ENCODE results near the gene SMIM20.
"Not testable (repeated sequence)": the region's sequence is repeated elsewhere in the genome, so short reads cannot be mapped to it uniquely, and the experiment has no call there.

SMIM20 gene
- long read RNA-seq, donor 1, transcript SMIM20-201 (3 exons, 935 nt): major isoform, 43 of 44 reads
- long read RNA-seq, donor 1, partial matches to known transcripts: 0 of 44 reads
- long read RNA-seq, donor 1, other reads (novel, unspliced or antisense): 0 of 44 reads
- long read RNA-seq, donor 2, transcript SMIM20-201 (3 exons, 935 nt): major isoform, 41 of 42 reads
- long read RNA-seq, donor 2, partial matches to known transcripts: 0 of 42 reads
- long read RNA-seq, donor 2, other reads (novel, unspliced or antisense): 0 of 42 reads
- long read RNA-seq, donor 3, transcript SMIM20-201 (3 exons, 935 nt): major isoform, 24 of 24 reads
- long read RNA-seq, donor 3, partial matches to known transcripts: 0 of 24 reads
- long read RNA-seq, donor 3, other reads (novel, unspliced or antisense): 0 of 24 reads
- long read RNA-seq, donor 4, transcript SMIM20-201 (3 exons, 935 nt): major isoform, 28 of 29 reads
- long read RNA-seq, donor 4, partial matches to known transcripts: 0 of 29 reads
- long read RNA-seq, donor 4, other reads (novel, unspliced or antisense): 0 of 29 reads
- long read RNA-seq, donor 5, transcript SMIM20-201 (3 exons, 935 nt): major isoform, 29 of 30 reads
- long read RNA-seq, donor 5, partial matches to known transcripts: 0 of 30 reads
- long read RNA-seq, donor 5, other reads (novel, unspliced or antisense): 0 of 30 reads
- long read RNA-seq, donor 6, transcript SMIM20-201 (3 exons, 935 nt): major isoform, 29 of 50 reads
- long read RNA-seq, donor 6, partial matches to known transcripts: 21 of 50 reads
- long read RNA-seq, donor 6, other reads (novel, unspliced or antisense): 0 of 50 reads
- long read RNA-seq, donor 7, transcript SMIM20-201 (3 exons, 935 nt): major isoform, 48 of 67 reads
- long read RNA-seq, donor 7, partial matches to known transcripts: 18 of 67 reads
- long read RNA-seq, donor 7, other reads (novel, unspliced or antisense): 0 of 67 reads
- long read RNA-seq, donor 8, transcript SMIM20-201 (3 exons, 935 nt): major isoform, 30 of 41 reads
- long read RNA-seq, donor 8, partial matches to known transcripts: 10 of 41 reads
- long read RNA-seq, donor 8, other reads (novel, unspliced or antisense): 0 of 41 reads

DNA sequence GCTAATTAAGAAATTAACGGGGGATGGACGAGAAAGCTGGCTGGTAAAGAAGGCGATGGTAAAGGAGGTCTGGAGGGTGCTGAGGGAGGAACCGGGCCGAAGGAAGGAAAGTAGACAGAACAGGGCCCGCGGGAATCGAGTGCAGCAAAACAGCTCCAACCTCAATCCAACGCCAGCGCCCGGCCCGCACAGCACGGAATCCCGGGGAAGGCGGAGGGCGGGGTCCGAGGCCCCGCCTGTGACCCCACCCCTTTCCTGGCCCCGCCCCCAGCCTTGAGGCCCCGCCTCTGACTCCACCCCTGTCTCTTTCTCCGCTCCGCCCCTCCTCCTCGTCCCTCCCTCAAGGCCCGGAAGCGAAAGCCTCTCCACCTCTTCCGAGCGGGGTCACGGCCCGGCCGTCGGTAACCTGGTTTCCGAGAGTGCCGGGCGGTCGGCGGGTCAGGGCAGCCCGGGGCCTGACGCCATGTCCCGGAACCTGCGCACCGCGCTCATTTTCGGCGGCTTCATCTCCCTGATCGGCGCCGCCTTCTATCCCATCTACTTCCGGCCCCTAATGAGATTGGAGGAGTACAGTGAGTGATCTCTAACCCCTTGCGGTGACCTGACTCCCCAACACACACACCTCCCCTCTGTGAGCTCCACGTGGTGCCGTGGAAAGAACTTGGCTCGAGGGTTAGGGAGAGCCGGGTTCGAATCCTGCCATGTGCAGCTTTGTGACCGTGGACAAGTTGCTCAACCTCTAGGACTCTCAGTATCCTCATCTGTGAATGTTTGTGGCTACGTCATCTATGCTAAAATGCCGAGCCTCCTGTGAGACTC, at the start of gene SMIM20:
TSS of gene SMIM20 (plus strand) at position 370 of the 819 bp plus-strand sequence. CDS start at position 464, 94 bp downstream.
- DNase-seq: peak; percentile 87

DNA sequence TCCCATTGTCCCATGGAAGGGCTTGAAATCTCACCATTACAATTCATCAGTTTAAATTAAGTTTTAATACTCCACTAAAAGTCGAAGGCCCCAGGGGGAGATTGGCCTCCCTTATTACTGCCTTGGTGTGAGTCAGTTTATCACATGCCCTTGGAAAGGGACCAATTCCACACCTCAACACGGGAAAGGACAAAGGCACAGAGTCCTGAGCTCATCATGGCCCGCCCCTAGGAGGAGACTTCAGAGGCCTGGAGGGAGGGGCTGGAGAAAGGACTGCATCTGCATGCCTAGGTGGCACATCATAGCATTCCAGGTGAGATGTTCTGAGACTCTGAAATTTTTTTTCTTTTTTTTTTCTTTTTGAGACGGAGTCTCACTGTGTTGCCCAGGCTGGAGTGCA, 48.4 kb upstream of the SMIM20 start:
- no peak for DNase-seq

DNA sequence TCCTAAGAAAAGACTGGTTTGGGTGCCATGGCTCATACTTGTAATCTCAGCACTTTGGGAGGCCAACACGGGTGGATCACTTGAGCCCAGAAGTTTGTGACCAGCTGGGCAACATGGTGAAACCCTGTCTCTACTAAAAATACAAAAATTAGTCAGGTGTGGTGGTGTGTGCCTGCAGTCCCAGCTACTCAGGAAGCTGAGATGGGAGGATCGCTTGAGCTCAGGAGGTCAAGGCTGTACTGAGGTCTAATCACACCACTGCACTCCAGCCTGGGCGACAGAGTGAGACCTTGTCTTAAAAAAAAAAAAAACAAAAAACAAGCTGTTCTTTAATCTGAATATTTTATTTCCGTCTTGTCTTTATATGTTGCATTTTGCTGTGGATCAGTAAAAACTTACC, 47.6 kb upstream of the SMIM20 start:
- DNase-seq: not testable (repeated sequence)

DNA sequence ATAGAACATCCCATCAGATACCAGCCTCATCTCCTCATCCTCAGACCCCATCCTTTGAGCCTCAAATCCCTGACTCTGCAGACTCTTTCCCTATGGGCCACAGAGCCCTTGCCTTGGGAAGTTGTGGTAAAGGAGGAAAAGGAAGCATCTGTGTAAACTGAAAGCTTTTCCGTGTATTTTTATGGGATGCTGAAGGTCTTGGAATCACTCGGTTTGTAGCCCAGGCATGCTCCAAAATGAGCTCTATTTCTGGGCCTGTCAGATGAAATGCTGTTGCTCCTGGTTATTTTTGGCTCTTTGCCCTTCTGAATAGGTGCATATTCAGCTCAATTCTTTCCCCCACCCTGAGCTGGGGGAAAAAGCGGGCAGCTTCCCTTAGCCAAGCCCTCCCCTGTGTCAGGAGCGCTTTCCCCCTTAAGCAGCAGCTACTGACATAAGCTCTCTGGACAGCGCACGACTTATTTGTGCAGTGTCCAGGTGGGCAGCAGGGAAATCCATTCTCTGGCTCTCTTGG, 46.2 kb upstream of the SMIM20 start:
- no peak for DNase-seq

DNA sequence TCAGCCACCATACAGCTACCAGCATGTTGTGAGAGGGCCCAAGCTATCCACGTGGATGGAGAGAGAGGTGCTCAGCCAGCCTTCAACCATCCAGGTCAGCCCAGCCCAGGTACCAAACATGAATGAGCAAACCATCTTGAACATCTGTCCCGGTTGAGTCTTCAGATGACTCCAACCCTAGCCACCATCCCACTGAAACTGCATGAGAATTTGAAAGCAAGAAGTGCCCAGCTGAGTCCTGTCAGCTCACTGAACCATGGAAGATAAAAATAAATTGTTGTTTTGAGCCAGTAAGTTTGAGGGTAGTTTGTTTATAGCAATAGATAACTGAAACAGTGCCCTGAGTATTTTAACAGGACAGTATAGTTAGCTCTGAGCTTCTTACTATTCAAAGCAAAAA, 43.9 kb upstream of the SMIM20 start:
- no peak for DNase-seq

DNA sequence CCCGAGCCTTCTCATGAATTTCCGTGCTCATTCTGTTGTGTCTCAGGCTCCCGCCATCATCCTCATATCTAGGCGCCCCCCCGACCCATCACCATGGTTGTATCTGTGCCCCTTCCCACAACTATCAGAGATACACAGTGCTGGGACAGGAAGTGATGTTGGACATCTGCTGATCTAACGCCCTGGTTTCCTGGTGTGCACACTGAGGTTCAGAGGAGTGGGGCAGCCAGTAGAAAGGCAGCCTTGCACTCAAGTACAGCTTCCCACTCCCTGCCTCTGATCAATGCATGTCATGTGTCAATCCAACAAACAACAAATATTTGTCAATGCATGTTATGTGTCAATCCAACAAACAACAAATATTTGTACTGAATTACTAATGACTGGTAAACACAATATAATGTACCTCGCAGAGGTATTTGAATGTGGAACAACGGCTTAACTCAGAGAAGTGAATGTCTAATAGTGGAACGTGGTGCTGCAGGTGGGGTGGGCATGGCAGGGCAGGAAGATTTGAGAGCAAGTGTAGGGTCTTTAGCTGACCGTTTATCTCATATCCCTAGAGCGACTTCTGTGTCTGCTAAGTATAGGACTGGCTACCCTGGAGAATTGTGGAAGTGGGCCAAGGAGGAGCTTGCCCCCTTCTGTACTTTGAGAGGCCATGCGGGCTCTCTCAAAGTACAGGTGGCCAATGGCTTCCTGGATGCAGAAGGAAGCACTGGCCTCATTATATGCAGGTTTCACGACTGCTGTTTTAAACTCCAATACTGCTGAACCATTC, 41.0 kb upstream of the SMIM20 start:
- no peak for DNase-seq

DNA sequence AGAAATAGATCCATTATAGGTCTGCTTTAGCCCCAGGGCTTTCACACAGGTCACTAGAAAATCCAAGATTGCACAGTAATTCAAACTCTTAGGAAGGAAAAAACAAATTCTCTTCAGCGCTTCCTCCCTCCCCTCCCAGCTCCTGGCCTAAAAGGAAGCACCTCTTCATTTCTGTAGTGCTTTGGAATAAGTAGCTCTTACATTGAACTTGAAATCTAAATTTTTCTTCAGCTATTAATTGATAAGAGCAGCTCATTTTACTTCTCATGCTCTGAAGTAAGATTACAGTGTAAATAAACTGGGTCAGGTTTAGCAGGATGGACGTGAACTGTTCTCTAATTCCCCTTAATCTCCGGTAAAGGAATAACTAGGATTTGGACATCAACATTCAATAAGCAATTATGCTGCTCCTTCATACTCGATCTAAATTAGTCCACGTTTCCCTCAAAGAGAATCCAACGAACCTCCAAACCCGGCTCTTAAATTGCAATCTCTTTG, 40.3 kb upstream of the SMIM20 start:
- no peak for DNase-seq

DNA sequence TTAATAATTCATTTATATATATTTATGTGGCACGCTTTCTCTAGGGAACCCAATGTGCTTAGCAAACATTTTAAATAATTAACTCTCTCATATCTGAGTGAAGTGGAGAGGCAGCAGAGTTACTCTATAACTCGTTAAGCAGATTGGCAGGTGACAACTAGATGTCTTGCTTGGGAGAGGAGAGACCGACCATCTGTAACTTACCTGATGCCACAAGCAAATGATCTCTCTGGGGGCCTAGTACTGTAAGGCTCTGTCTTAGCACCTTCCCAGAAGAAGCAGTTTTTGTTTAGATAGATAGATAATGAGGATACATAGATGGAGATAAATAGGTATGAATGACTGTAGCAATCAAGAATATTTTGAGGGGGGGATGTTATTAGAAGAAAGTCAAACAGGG, 39.4 kb upstream of the SMIM20 start:
- no peak for DNase-seq

DNA sequence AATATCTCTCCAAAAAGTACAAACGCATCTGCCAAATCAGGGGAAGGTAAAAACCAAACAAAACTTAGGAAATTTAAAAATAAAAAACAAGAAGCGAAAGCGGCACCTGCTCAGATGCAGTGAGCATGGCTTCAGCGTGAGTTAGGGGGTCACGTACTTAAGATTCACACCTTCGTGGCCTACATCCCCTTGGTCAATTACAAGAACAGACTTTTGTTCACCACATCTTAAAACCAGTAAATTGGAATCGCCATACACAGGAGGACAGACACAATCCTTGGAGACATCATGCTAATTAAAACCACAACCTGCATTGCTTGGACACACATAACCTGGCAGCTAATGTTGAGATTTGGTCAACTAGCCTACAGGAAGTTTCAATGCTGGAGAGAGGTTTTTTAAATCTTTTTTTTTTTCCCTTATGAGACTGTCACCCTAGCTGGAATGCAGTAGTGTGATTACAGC, 38.7 kb upstream of the SMIM20 start:
- DNase-seq: no peak

DNA sequence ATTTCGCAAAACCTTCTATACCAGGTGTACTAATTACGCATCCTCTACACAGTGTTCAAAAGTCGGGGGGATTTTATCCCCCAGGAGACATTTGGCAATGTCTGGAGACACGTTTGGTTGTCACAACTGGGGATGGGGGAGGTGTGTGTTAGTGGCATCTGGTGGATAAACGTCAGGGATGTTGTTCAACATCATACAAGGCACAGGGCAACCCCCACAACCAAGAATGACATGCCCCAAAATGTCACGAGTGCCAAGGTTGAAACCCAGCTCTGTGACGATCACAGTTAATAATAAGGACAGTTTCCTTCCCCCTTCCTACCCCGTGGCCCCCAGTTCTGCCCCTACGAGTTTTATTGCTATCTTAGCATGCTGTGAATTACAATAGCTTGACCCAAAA, 35.3 kb upstream of the SMIM20 start:
- DNase-seq: no peak

DNA sequence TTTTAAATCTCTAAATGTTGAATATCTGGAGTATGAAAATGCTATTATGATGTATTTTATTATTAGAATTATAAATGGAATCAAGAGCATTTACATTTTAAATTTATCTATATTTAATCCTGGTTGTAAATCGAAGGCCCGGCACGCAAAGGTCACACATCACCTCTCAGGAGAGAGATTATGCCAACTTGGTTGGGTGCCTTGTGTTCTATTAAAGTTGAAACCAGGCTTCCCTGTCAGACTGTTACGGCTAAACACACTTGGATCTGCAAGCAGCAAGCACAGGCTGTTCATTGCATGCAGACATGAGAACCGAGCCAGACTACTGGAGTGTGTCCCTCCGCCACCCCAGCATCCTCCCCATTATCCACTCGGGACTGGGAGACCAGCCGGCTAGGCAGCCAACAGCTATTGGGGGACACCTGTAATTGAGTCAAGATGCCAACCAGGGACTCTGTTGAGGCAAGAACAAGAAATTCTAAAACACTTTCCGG, 34.9 kb upstream of the SMIM20 start:
- no peak for DNase-seq

DNA sequence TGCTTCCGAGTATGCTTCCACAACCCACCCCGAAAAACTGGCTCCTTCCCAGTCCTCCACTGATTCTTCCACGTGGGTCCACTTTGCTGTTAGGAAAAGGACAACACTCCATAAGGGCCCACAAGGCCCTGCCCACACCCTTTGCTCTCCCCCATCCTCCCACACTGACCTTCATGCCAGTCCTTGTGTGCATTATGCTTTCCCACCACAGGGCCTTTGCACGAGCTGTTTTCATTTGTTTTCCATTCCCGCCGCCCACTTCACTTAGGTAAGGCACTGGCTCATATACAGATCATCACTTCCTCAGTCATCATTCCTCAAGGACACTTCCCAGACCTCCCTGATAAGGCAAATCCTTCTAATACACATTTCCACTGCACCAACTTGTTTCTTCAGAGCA, 34.4 kb upstream of the SMIM20 start:
- DNase-seq: no peak

DNA sequence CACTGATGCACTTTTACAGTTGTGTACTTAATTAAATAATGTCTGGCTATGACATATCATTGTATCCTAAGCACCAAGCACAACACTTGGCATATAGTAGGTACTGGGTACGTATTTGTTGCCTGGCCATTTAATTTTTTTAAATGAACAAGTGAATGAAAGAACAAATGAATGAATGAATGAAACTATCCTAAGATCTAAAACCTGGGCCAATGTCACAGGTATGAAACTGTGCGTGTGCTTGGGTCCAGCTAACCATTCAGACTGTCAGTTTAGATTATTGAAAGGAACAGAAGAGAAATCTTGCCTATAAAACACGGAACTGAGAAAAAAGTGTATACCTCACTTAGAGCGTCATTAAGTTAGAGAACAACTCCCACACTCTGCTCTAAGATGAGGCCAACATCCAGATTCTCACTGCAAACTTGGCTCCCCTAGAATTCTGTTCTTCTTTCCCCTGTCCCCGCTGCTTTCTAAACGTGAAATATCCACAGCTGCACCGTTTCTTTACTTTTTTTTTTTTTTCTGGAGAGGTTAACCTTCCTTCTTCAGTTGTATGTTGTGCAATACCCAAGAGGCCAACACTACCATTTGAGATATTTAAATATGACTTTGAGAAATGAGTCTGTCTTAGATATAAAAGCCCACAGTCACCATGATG, 33.9 kb upstream of the SMIM20 start:
- no peak for DNase-seq

DNA sequence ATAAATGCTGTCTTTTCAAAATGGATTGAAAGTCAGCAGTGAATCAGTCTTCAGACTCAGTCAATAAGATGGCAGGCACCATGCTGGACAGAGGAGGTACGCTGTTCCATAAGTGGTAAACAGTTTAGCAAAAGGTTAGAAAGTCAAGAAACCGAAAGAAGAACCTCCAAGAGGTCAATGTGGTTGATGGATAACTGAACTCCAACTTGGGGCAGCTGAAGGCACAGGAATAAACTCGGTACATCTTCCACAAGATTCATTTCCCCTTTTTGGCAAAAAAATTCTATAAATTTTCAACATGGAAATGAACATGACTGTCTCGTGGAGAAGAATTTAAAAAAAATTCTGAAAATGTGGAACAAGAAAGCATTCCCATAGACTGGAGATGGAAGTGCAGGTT, 32.8 kb upstream of the SMIM20 start:
- no peak for DNase-seq

DNA sequence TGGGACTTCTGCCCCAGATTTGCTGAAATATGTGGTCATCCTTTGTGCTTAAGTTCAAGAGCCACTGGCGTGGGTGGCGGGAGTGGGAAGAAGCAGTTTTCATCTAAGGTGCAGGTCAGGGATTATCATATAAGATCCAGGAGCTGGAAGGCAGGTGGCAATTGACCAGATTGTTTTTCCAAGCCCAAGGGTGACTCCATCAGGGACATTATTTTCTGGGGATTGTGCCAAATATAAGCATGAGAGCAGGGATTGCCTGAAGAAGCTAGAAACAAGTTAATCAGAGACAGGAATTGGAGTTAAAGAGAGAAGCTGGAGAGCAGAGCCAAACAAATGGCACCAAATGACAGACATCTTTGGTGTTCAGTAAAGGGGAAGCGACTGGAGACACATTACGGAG, 31.8 kb upstream of the SMIM20 start:
- no peak for DNase-seq

DNA sequence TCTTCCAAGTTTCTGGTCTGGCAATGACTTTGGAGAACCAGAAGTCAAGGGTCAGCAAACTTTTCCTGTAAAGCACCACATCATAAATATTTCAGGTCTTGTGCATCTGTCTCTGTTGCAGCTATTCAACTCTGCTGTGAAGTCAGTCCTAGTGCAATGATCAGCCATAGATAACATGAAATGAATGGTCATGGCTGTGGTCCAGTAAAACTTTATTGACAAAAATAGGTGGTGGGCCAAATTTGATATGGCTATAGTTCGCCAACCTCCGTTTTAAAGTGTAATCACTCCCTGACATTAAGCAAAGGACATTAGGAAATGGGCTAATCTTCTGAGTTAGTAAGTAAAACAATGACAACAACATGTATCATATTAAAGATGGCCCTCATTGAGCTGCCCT, 30.5 kb upstream of the SMIM20 start:
- no peak for DNase-seq

DNA sequence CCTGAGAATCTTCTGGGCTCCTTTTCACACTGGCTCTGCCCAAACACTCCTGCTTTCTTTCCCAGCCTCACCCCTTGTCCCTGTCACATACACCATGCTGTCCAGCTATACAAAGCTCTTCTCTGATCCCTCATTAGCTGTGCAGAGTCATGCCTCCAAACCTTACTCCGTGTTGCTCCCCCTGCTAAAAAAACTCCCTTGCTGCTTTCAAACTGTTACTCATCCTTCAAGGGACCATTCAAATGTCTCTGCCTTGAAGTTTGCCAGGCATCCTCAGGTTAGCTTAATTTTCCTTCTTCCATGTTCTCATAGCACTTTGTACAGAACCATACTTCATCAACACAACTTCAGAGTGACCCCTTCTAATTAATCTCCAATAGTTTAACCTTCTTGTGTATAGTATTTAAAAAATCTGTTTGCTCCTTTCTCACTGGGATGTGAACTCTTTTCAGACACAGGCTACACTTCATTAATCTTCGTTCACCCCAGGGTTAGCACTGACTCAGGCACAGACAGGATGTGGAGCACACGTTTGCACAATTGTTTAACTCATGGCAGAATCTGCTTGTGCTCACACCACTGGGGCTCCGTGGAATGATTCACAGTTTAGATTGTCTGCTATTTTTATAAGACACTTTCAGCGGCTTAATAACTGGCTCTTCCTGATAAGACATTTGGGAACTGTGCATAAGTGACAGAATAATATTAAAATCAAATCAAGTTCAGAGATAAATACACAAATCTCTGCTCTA, 29.8 kb upstream of the SMIM20 start:
- DNase-seq: no peak

DNA sequence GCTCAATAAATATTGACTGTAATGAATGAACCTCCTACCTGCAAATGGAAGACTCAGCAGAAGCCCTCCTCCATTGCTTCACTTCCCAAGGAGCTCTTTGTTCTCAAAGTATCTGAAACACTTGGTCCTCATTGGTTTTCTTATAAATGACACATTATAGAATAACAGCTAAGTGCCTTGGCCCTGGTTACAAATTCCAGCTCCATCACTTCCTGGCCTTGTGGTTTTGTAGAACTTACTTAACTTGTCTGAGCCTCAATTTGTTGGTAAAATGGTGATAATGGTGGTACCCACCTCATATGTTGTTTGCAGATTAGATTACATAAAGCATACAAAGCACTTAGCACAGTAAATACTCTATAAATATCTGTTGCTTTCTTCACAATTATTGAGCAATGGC, 25.2 kb upstream of the SMIM20 start:
- no peak for DNase-seq

All from right kidney (tissue), 9 donors.